Trophoblast cell (in vitro differentiated cells and primary cell): ENCODE results near the gene PPP1R3A.

Source experiments
- DNase-seq, 2 donors: peaks; one replicate each; pipeline ENCODE4 v3.0.0-alpha.2; 2016
- H2AFZ ChIP-seq: 2 replicates; pipeline ENCODE4 v1.6.1; 2013; ENCODE audit warnings: low read length, moderate library complexity, mild to moderate bottlenecking; ENCODE audit not compliant: insufficient read depth, poor library complexity
- H2AK5ac ChIP-seq: 2 replicates; pipeline ENCODE4 v1.6.1; 2013; ENCODE audit warnings: mild to moderate bottlenecking, low read length
- H2BK120ac ChIP-seq: 2 replicates; pipeline ENCODE4 v1.6.1; 2013; ENCODE audit warnings: low read length, mild to moderate bottlenecking, moderate library complexity; ENCODE audit not compliant: insufficient read depth, poor library complexity
- H2BK12ac ChIP-seq: 2 replicates; pipeline ENCODE4 v1.6.1; 2013; ENCODE audit warnings: mild to moderate bottlenecking, low read length, moderate library complexity
- H2BK5ac ChIP-seq: 2 replicates; pipeline ENCODE4 v1.6.1; 2013; ENCODE audit warnings: low read length, low read depth, moderate library complexity, mild to moderate bottlenecking; ENCODE audit not compliant: poor library complexity
- H3K14ac ChIP-seq: 2 replicates; pipeline ENCODE4 v1.6.1; 2013; ENCODE audit warnings: mild to moderate bottlenecking, low read length
- H3K18ac ChIP-seq: 2 replicates; pipeline ENCODE4 v1.6.1; 2013; ENCODE audit warnings: mild to moderate bottlenecking, low read length
- H3K23ac ChIP-seq: 2 replicates; pipeline ENCODE4 v1.6.1; 2013; ENCODE audit warnings: low read length
- H3K27ac ChIP-seq: 2 replicates; pipeline ENCODE4 v1.5.1; 2013; ENCODE audit warnings: low read depth, mild to moderate bottlenecking, inconsistent platforms, low read length, moderate library complexity
- H3K27me3 ChIP-seq: 2 replicates; pipeline ENCODE4 v1.6.1; 2013; ENCODE audit warnings: inconsistent platforms, mild to moderate bottlenecking, low read length, moderate library complexity; ENCODE audit not compliant: insufficient read depth
- H3K36me3 ChIP-seq, 2 experiments: 1 replicate in 1 of 2; 2 replicates in 1 of 2; pipeline ENCODE4 v1.6.1; 2013; ENCODE audit warnings: low read length in 2 of 2, mild to moderate bottlenecking in 2 of 2, moderate library complexity in 1 of 2; ENCODE audit not compliant: insufficient read depth in 2 of 2, control insufficient read depth in 1 of 2
- H3K4ac ChIP-seq: 2 replicates; pipeline ENCODE4 v1.6.1; 2013; ENCODE audit warnings: low read depth, mild to moderate bottlenecking, low read length, moderate library complexity
- H3K4me1 ChIP-seq, 2 experiments: 1 replicate in 1 of 2; 2 replicates in 1 of 2; pipeline ENCODE4 v1.6.1; 2013; ENCODE audit warnings: low read length in 2 of 2, mild to moderate bottlenecking in 2 of 2, moderate library complexity in 1 of 2; ENCODE audit not compliant: insufficient read depth in 2 of 2, control insufficient read depth in 1 of 2
- H3K4me2 ChIP-seq: 2 replicates; pipeline ENCODE4 v1.6.1; 2013; ENCODE audit warnings: inconsistent platforms, mild to moderate bottlenecking, low read length, moderate library complexity
- H3K4me3 ChIP-seq: 2 replicates; pipeline ENCODE4 v1.5.1; 2013; ENCODE audit warnings: mild to moderate bottlenecking, low read depth, low read length, inconsistent platforms
- H3K79me1 ChIP-seq: one replicate; pipeline ENCODE4 v1.6.1; 2013; ENCODE audit warnings: low read length
- H3K79me2 ChIP-seq: 2 replicates; pipeline ENCODE4 v1.6.1; 2013; ENCODE audit warnings: low read length, mild to moderate bottlenecking; ENCODE audit not compliant: control insufficient read depth, insufficient read depth, poor library complexity
- H3K9ac ChIP-seq: 2 replicates; pipeline ENCODE4 v1.6.1; 2013; ENCODE audit warnings: mild to moderate bottlenecking, low read length
- H3K9me3 ChIP-seq: 2 replicates; pipeline ENCODE4 v1.6.1; 2013; ENCODE audit warnings: low read depth, mild to moderate bottlenecking, control low read depth, inconsistent platforms, low read length; ENCODE audit not compliant: insufficient read depth
- H4K12ac ChIP-seq: 2 replicates; pipeline ENCODE4 v1.6.1; 2013; ENCODE audit warnings: low read depth, mild to moderate bottlenecking, low read length, moderate library complexity
- H4K8ac ChIP-seq: 2 replicates; pipeline ENCODE4 v1.6.1; 2013; ENCODE audit warnings: low read depth, mild to moderate bottlenecking, low read length, moderate library complexity
- H4K91ac ChIP-seq: one replicate; pipeline ENCODE4 v1.6.1; 2013; ENCODE audit warnings: low read depth, mild to moderate bottlenecking, low read length, moderate library complexity
- WGBS: extraction: QIAGEN DNeasy Blood & Tissue Kit; methylation state at CpG from one replicate; pipeline ENCODE4 v1.1.7; 2013; ENCODE audit warnings: missing lambda C conversion rate; ENCODE audit not compliant: insufficient read length, insufficient coverage; ENCODE audit errors: extremely low coverage; 5-methylcytosine and 5-hydroxymethylcytosine counted together

The PPP1R3A gene

DNA sequence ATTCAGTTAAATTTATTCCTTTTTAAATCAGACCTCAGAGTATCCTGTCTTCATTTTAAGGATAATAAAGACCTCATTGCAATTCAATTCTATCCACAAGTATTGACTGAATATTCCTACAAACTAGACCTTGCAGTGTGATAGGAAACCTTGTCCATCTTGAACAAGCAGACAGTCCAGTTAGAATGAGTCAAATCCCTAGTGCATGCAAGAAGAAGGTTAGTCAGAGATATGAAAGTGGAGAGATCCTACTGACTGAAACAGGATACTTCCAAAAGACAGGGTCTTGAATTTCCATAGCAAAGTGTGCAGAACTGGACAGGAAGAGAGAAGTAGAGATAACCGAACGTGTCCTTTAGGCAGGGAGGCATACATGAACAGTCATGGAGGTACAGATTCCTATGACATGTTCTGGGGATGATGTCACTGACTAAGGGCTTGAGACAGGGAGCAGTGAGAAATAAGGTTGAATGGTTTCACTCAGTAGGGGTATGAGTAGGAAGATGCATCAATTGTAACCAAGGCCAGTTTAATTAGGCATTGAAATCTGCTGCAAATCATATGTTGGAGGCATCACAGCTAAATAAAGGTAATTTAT lies 45.2 kb downstream of the PPP1R3A start:
- Histone ChIP-seq H3K4me1 (no peaks in the 10 kb centered on the region), H3K27me3 (no peaks in the 10 kb centered on the region), H4K91ac (no peak overlapping the region), H3K36me3 (no peaks in the 10 kb centered on the region), H2AFZ (no peak overlapping the region), H3K27ac (no peak overlapping the region), H3K9me3 (no peaks in the 10 kb centered on the region), H2BK120ac (no peak overlapping the region), H3K79me2 (no peaks in the 10 kb centered on the region), H2BK5ac (no peak overlapping the region), H3K18ac (no peak overlapping the region), H3K4me2 (no peak overlapping the region), H3K79me1 (no peaks in the 10 kb centered on the region), H3K9ac (no peak overlapping the region), H4K8ac (no peak overlapping the region), H2AK5ac (no peak overlapping the region), H3K4ac (no peak overlapping the region), H3K4me3 (no peak overlapping the region), H2BK12ac (no peak overlapping the region), H4K12ac (no peak overlapping the region), H3K23ac (no peak overlapping the region), H3K14ac (no peak overlapping the region)
- peak in 1 of 2 donors; percentile 15 for DNase-seq
- WGBS, result no CpG with 5 or more reads among the region's 2 CpGs

DNA sequence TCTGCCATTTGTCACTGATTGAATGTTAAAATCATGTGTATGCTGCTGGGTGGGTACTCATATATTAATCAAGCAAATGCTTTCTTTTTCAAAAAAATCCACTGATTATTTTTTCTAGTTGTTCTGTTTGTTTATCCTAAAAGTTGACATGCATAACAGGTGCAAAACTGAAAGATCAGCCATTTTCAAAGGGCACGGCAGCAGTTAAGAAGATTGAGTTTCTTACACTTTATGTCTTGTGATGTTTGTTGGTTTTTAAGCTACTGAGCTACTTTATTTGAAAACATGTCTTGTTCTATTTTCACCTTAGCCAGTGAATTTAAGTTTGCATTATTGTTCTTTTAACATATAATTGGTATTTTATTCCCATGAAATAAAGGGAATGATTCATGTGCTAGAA lies 45.8 kb downstream of the PPP1R3A start:
- H2BK12ac ChIP-seq, result no peak overlapping the region
- no peak overlapping the region for H4K91ac ChIP-seq
- no peak overlapping the region for H3K27ac ChIP-seq
- H3K9ac ChIP-seq, result no peak overlapping the region
- no peaks in the 10 kb centered on the region for H3K79me1 ChIP-seq
- no peaks in the 10 kb centered on the region for H3K27me3 ChIP-seq
- H4K12ac ChIP-seq, result no peak overlapping the region
- H3K36me3 ChIP-seq, result no peaks in the 10 kb centered on the region
- H3K4ac ChIP-seq, result no peak overlapping the region
- no peaks in the 10 kb centered on the region for H3K4me1 ChIP-seq
- H3K18ac ChIP-seq, result no peak overlapping the region
- H2AK5ac ChIP-seq, result no peak overlapping the region
- H3K14ac ChIP-seq, result no peak overlapping the region
- no peak overlapping the region for H2BK120ac ChIP-seq
- WGBS, result no CpG with 5 or more reads among the region's 1 CpG
- no peak overlapping the region for H3K23ac ChIP-seq
- H3K9me3 ChIP-seq, result no peaks in the 10 kb centered on the region
- no peak overlapping the region for H4K8ac ChIP-seq
- H3K4me2 ChIP-seq, result no peak overlapping the region
- H3K4me3 ChIP-seq, result no peak overlapping the region
- no peak overlapping the region for H2BK5ac ChIP-seq
- H3K79me2 ChIP-seq, result no peaks in the 10 kb centered on the region
- no peak for DNase-seq
- no peak overlapping the region for H2AFZ ChIP-seq

DNA sequence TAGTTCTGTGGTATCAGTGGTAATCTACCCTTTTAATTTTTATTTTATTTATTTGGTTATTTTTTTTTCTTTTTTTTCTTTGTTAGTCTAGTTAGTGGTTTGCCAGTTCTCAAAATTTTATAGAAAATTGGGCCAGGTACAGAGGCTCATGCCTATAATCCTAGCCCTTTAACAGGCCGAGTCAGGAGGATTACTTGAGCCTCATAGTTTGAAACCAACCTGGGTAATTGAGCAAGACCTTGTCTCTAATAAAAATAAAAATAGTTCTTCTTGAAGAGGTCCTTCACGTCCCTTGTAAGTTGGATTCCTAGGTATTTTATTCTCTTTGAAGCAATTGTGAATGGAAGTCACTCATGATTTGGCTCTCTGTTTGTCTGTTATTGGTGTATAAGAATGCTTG lies 51.5 kb downstream of the PPP1R3A start:
- no peak overlapping the region for H3K27ac ChIP-seq
- H3K4ac ChIP-seq, result no peak overlapping the region
- no peaks in the 10 kb centered on the region for H3K79me1 ChIP-seq
- H3K9me3 ChIP-seq, result no peaks in the 10 kb centered on the region
- no peak overlapping the region for H3K23ac ChIP-seq
- no CpG with 5 or more reads among the region's 2 CpGs for WGBS
- no peak overlapping the region for H4K8ac ChIP-seq
- H2BK12ac ChIP-seq, result no peak overlapping the region
- H4K91ac ChIP-seq, result no peak overlapping the region
- no peak overlapping the region for H3K18ac ChIP-seq
- H3K4me1 ChIP-seq, result no peaks in the 10 kb centered on the region
- no peak overlapping the region for H2AFZ ChIP-seq
- H3K27me3 ChIP-seq, result no peaks in the 10 kb centered on the region
- no peak overlapping the region for H3K4me3 ChIP-seq
- H4K12ac ChIP-seq, result no peak overlapping the region
- H3K79me2 ChIP-seq, result no peaks in the 10 kb centered on the region
- DNase-seq, result no peak
- no peak overlapping the region for H3K4me2 ChIP-seq
- H3K9ac ChIP-seq, result no peak overlapping the region
- H2BK120ac ChIP-seq, result no peak overlapping the region
- no peak overlapping the region for H2AK5ac ChIP-seq
- H3K14ac ChIP-seq, result no peak overlapping the region
- H2BK5ac ChIP-seq, result no peak overlapping the region
- no peaks in the 10 kb centered on the region for H3K36me3 ChIP-seq

- no peak overlapping the region for H3K14ac ChIP-seq
- no peak overlapping the region for H3K27ac ChIP-seq
- no peak overlapping the region for H4K8ac ChIP-seq
- H3K27me3 ChIP-seq, result no peaks in the 10 kb centered on the region
- no peaks in the 10 kb centered on the region for H3K36me3 ChIP-seq
- no peak overlapping the region for H3K4me3 ChIP-seq
- H3K18ac ChIP-seq, result no peak overlapping the region
- DNase-seq, result no peak
- no peak overlapping the region for H2BK5ac ChIP-seq
- H2AFZ ChIP-seq, result no peak overlapping the region
- no peak overlapping the region for H4K12ac ChIP-seq
- H3K4me2 ChIP-seq, result no peak overlapping the region
- H2BK120ac ChIP-seq, result no peak overlapping the region
- H3K4ac ChIP-seq, result no peak overlapping the region
- H4K91ac ChIP-seq, result no peak overlapping the region
- H3K79me1 ChIP-seq, result no peaks in the 10 kb centered on the region
- H3K23ac ChIP-seq, result no peak overlapping the region
- no peaks in the 10 kb centered on the region for H3K79me2 ChIP-seq
- H2AK5ac ChIP-seq, result no peak overlapping the region
- no CpG with 5 or more reads among the region's 2 CpGs for WGBS
- no peaks in the 10 kb centered on the region for H3K4me1 ChIP-seq
- H3K9me3 ChIP-seq, result no peaks in the 10 kb centered on the region
- H2BK12ac ChIP-seq, result no peak overlapping the region
- no peak overlapping the region for H3K9ac ChIP-seq
Observed at GRCh38 chr7:113856010-113856409, 62.8 kb downstream of the PPP1R3A start.
